ENCODE measurements around the gene UGT1A10. TPM values are rescaled to one million over a fixed set of nuclear protein-coding genes. Genes with fewer than 3 reads are reported as not detected.

Gene UGT1A10
- total and polyA plus RNA-seq, 2 donors (not counting 3 experiments of a cell fraction or from before 2014, with no cell fraction given) = not detected

GRCh38 chr2:233813236-233814055 is 177.2 kb downstream of the UGT1A10 start:
- Histone ChIP-seq H3K9me1 (replicated peaks; ENCODE audit: control insufficient read depth, extremely low read depth, insufficient read depth, low read length) (no peaks in the 10 kb centered on the region), H3K36me3 (ENCODE audit: control insufficient read depth in 2 of 2, extremely low read depth in 1 of 2, insufficient read depth in 2 of 2, low read length in 2 of 2) (no peaks in the 10 kb centered on the region), H3K9ac (replicated peaks; ENCODE audit: extremely low read depth, insufficient read depth, low read length) (no peak overlapping the region), H3K4me1 (ENCODE audit: control insufficient read depth, extremely low read depth, insufficient read depth, low read length) (no peaks in the 10 kb centered on the region), H3K79me2 (ENCODE audit: control insufficient read depth, insufficient read depth, low read length) (no peaks in the 10 kb centered on the region), H2AFZ (ENCODE audit: low read depth, low read length) (no peak overlapping the region), H4K20me1 (replicated peaks; ENCODE audit: control insufficient read depth, extremely low read depth, insufficient read depth, low read length) (no peaks in the 10 kb centered on the region), H3K4me2 (ENCODE audit: insufficient read depth, low read length) (no peak overlapping the region), H3K4me3 (replicated peaks in 1 of 3; ENCODE audit: insufficient read depth in 1 of 3, low read depth in 1 of 3, low read length in 3 of 3) (no peak overlapping the region), H3K9me3 (replicated peaks; ENCODE audit: control insufficient read depth, insufficient read depth, low read length) (no peaks in the 10 kb centered on the region), H3K27ac (ENCODE audit: insufficient read depth, low read depth, low read length) (no peak overlapping the region), H3K27me3 (ENCODE audit: control insufficient read depth in 2 of 2, insufficient read depth in 2 of 2, low read length in 2 of 2) (peaks cover 0 to 1% of the 10 kb centered on the region in 2 experiments)
- intact Hi-C loops (cut with micrococcal nuclease) (no loop called here), dilution Hi-C loops (cut with MboI; ENCODE audit: extremely low pct_ligation_motif_present, low sequenced_read_pairs) (no loop called here)
- DNase-seq (ENCODE audit: low read depth, low spot score) (no peak), FAIRE-seq (no peak)
- no peak for TF ChIP-seq POLR2AphosphoS5 (IDR thresholded peaks at IDR 0.05; ENCODE audit: insufficient read depth, low read depth, low read length)
- TF ChIP-seq POLR2A (IDR thresholded peaks at IDR 0.05; ENCODE audit: low read depth, low read length) = no peak
- no peak for TF ChIP-seq JUN (IDR thresholded peaks at IDR 0.05; ENCODE audit: borderline replicate concordance, insufficient read depth, insufficient read length, low read depth)
- no peak for TF ChIP-seq MYC (IDR thresholded peaks at IDR 0.05; ENCODE audit: low read depth, low read length)
- TF ChIP-seq CTCF (IDR thresholded peaks at IDR 0.05; ENCODE audit: extremely low read depth in 1 of 2, insufficient read depth in 1 of 2, low read depth in 1 of 2, low read length in 2 of 2) = no peak
- TF ChIP-seq FOS (IDR thresholded peaks at IDR 0.05; ENCODE audit: borderline replicate concordance, insufficient read depth, low read length) = no peak
- no peak for TF ChIP-seq EZH2 (IDR thresholded peaks at IDR 0.05; ENCODE audit: borderline replicate concordance, low read depth, low read length, severe bottlenecking)
- TF ChIP-seq GATA2 (IDR thresholded peaks at IDR 0.05; ENCODE audit: insufficient read depth, insufficient read length, low read depth, low read length) = no peak
- TF ChIP-seq MAX (IDR thresholded peaks at IDR 0.05; ENCODE audit: insufficient read depth, insufficient read length) = no peak
- ChIA-PET CTCF (interaction anchor here (1.0 kb wide), 2 partner anchors 22 to 45 kb away, joined by 3 read pairs; no protein-coding TSS in a partner anchor), POLR2A (no interaction called here)
- BruUV-seq (replicated peaks) = no TSS peak
